Natural killer cell (primary cell): Measurements from ENCODE around the gene DIP2A. TPM values are rescaled to one million over a fixed set of nuclear protein-coding genes. Genes with fewer than 3 reads are reported as not detected.
A peak's percentile ranks its signal among the peaks of the same experiment; 100 is the strongest.

Source experiments
- ATAC-seq, 3 donors: fragments of 150-1000 bp in 2 of 3; fragments of 200-7000 bp in 1 of 3; cut with Tn5 transposase; 1 replicate in 1 of 3; 2 replicates in 2 of 3; pipeline ENCODE4 v1.10.0; 2021; ENCODE audit warnings: mild to moderate bottlenecking in 2 of 3, moderate library complexity in 2 of 3
- DNase-seq, 2 donors: peaks; one replicate each; pipeline versions ENCODE4 v3.0.0 to v3.0.0-alpha.2; 2013 to 2021; ENCODE audit warnings: mixed read lengths in 1 of 2
- H3K27ac ChIP-seq: one replicate; pipeline ENCODE4 v1.5.1; 2013; ENCODE audit warnings: mild to moderate bottlenecking, low read length
- H3K27me3 ChIP-seq: one replicate; pipeline ENCODE4 v1.6.1; 2013; ENCODE audit warnings: low read length; ENCODE audit not compliant: control insufficient read depth, insufficient read depth
- H3K36me3 ChIP-seq: one replicate; pipeline ENCODE4 v1.6.1; 2013; ENCODE audit warnings: low read length; ENCODE audit not compliant: control insufficient read depth, insufficient read depth
- H3K4me1 ChIP-seq: one replicate; pipeline ENCODE4 v1.6.1; 2013; ENCODE audit warnings: low read length; ENCODE audit not compliant: control insufficient read depth, insufficient read depth
- H3K4me3 ChIP-seq: one replicate; pipeline ENCODE4 v1.5.1; 2013; ENCODE audit warnings: low read length
- H3K9me3 ChIP-seq: one replicate; pipeline ENCODE4 v1.6.1; 2013; ENCODE audit warnings: low read length; ENCODE audit not compliant: control insufficient read depth, insufficient read depth
- H3K27ac Mint-ChIP-seq, 2 donors: one replicate each; pipeline ENCODE4 v1.8.0; 2022; ENCODE audit warnings: mild to moderate bottlenecking in 2 of 2, mixed read lengths in 2 of 2, moderate library complexity in 1 of 2
- H3K27me3 Mint-ChIP-seq, 2 donors: one replicate each; pipeline ENCODE4 v1.8.0; 2022; ENCODE audit warnings: low read depth in 2 of 2, mixed read lengths in 2 of 2
- H3K36me3 Mint-ChIP-seq: one replicate; pipeline ENCODE4 v1.8.0; 2022; ENCODE audit warnings: mixed read lengths
- H3K4me1 Mint-ChIP-seq, 2 donors: one replicate each; pipeline ENCODE4 v1.8.0; 2022; ENCODE audit warnings: mixed read lengths in 2 of 2
- H3K4me3 Mint-ChIP-seq: one replicate; pipeline ENCODE4 v1.8.0; 2022; ENCODE audit warnings: mild to moderate bottlenecking, moderate library complexity, mixed read lengths
- H3K9me3 Mint-ChIP-seq, 2 donors: one replicate each; pipeline ENCODE4 v1.8.0; 2022; ENCODE audit warnings: mixed read lengths in 2 of 2
- CTCF ChIP-seq: fragments of 200-600 bp; IDR thresholded peaks from one replicate; pipeline ENCODE4 v1.8.0; 2022; ENCODE audit warnings: antibody characterized with exemption
- WGBS: methylation state at CpG from one replicate; pipeline ENCODE4 v1.1.7; 2013; ENCODE audit warnings: missing lambda C conversion rate; ENCODE audit not compliant: insufficient coverage; 5-methylcytosine and 5-hydroxymethylcytosine counted together
- intact Hi-C: fragments of 100-400 bp; cut with micrococcal nuclease; formaldehyde crosslinking; loops from one replicate; pipeline ENCODE4 v1.14.2; 2022
- total RNA-seq, 4 donors: library from RNA; stranded (reverse); fragments of 120-200 nt in 1 of 4; gene quantifications; one replicate each; pipeline versions ENCODE4 v1.2.3 to v1.2.4, GENCODE V29; 2013 to 2022

The DIP2A gene
- total RNA-seq, 3 donors from 2014 or later (not counting 1 experiment from before 2014, with no cell fraction given), result 166 to 308 (median 170) TPM

DNA sequence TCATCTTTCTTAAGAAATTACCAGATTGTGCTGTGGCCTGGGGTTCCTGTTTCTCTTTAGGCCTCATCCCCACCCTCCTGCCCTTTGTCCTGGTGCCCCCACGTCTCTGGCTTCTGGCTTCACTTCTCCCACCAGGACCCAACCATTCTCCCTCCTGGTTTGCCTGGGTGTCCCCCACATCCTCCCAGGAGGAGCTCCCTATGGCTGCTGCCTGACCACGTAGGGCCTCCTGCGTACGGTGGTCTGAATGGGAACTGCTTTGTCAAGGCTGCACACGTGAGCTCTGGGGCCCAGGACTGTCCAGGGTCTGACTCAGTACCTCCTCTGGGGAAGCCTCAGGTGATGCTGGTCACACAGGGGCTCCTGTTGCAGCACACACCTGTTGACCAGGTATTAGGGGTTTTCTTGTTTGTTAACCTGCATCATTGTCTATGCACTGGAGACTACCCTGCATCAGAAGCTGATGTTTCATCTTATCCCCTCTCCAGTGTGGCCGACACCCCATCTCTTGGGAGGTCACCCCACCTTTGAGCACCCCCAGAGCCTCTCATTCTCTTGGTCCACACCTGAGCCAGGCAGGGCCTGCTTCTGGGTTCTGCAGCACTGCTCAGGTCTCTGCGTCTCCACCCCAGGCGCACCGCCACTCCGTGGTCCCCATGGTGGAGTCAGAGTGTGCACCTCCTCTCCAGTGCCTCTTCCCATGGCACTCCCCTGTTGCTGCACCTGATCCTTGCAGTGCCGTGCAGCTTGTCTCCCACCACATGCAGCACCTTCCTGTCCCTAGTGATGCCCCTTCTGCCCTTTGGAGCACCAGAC, 80.4 kb downstream of the DIP2A start:
- WGBS, result 97% methylated on average over 11 of the region's 11 CpGs
- peaks cover 80% of the 10 kb centered on the region for H3K36me3 ChIP-seq
- Mint-ChIP-seq H3K4me3 (no peak overlapping the region), H3K9me3 (no peaks in the 10 kb centered on the region), H3K4me1 (peaks cover 0 to 79% of the 10 kb centered on the region in 2 donors), H3K27ac (peak overlapping the region in 1 of 2 donors; percentile 79), H3K27me3 (no peaks in the 10 kb centered on the region), H3K36me3 (no peaks in the 10 kb centered on the region)
- ATAC-seq (no peak), DNase-seq (peak in 1 of 2 donors; percentile 7)
- no peak for TF ChIP-seq CTCF
- H3K27me3 ChIP-seq, result no peaks in the 10 kb centered on the region
- no peaks in the 10 kb centered on the region for H3K9me3 ChIP-seq
- no peak overlapping the region for H3K4me3 ChIP-seq
- intact Hi-C loops, result loop anchor here (5.0 kb wide), 1 partner anchor 57 kb away; no protein-coding TSS in a partner anchor
- H3K4me1 ChIP-seq, result no peaks in the 10 kb centered on the region
- H3K27ac ChIP-seq, result no peak overlapping the region

DNA sequence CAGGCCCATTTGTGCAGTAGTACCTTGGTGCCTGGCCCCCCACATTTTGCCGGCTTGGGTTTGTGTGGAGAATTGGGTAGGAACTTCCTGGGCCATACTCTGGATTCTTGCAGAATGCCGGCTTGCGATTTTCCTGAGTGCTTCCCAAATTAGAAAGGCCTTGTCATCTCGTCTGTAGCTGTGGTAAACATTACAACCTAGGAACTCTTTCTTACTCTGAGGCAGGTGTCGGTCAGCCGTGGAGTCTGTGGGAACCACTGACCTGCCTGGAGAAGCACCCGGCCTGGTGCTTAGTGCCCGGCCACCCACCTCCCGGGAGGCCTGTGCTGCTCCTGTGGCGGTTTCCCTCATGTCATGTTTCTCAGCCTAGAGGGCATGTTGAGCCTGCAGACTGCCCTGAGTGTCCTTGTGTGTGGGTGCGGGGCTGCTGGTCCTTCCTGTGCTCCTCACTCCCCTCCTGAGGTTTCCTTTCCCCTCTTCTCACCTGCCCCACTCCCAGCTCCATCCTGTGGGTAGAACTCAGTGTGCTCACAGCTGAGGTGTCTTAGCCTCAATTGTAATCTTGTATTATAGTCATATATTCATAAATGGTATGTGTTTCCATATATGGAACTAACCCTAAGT, 81.5 kb downstream of the DIP2A start:
- 98% methylated on average over 10 of the region's 11 CpGs for WGBS
- Mint-ChIP-seq H3K27me3 (no peaks in the 10 kb centered on the region), H3K9me3 (no peaks in the 10 kb centered on the region), H3K4me1 (peaks cover 0 to 85% of the 10 kb centered on the region in 2 donors), H3K27ac (peak overlapping the region in 1 of 2 donors; percentile 79), H3K4me3 (no peak overlapping the region), H3K36me3 (no peaks in the 10 kb centered on the region)
- Histone ChIP-seq H3K4me1 (no peaks in the 10 kb centered on the region), H3K4me3 (no peak overlapping the region), H3K27me3 (no peaks in the 10 kb centered on the region), H3K9me3 (no peaks in the 10 kb centered on the region), H3K27ac (no peak overlapping the region), H3K36me3 (peaks cover 77% of the 10 kb centered on the region)
- no peak for TF ChIP-seq CTCF
- DNase-seq (peak in 1 of 2 donors; percentile 32), ATAC-seq (peak in 1 of 3 donors; percentile 11)
- intact Hi-C loops, result no loop called here

DNA sequence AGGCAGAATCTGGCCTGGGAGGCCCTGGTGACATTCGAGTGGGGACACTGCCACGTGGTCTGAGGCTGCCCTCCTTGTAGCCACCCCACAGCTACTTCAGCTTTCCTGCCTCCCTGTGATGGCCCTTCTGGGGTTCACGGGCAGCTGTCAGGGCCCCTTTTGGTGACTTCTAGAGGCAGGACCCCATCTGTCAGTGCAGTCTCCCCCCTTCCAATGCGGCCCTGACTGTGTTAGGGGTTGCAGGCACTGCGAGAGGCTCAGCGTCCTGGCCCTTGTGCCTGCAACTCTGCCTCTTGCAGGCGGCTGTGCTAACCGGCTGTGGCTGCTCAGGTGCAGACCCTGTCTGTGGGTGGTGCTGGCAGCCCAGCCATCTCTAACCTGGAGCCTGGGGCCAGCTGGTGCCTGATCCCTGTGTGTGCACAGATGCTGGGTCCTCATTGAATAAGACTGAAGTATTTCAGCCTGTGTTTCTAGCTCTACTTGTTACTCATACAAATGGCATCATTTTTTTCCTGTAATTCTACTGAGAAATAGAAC, 84.0 kb downstream of the DIP2A start:
- Mint-ChIP-seq H3K9me3 (no peaks in the 10 kb centered on the region), H3K4me3 (no peak overlapping the region), H3K4me1 (peaks cover 0 to 67% of the 10 kb centered on the region in 2 donors), H3K36me3 (no peaks in the 10 kb centered on the region), H3K27ac (no peak overlapping the region), H3K27me3 (no peaks in the 10 kb centered on the region)
- no peaks in the 10 kb centered on the region for H3K4me1 ChIP-seq
- DNase-seq, result peak in 1 of 2 donors; percentile 6
- H3K36me3 ChIP-seq, result peaks cover 82% of the 10 kb centered on the region
- TF ChIP-seq CTCF, result no peak
- ATAC-seq, result no peak
- H3K4me3 ChIP-seq, result no peak overlapping the region
- H3K27ac ChIP-seq, result no peak overlapping the region
- no peaks in the 10 kb centered on the region for H3K9me3 ChIP-seq
- H3K27me3 ChIP-seq, result no peaks in the 10 kb centered on the region
- 93% methylated on average over 8 of the region's 8 CpGs for WGBS
- intact Hi-C loops, result no loop called here
